Stimulated activated CD4-positive, alpha-beta T cell treated with anti-CD3 and anti-CD28 coated beads, Interleukin-2, amount 100 ng/mL, for 48 hours (primary cell): ENCODE measurements around the gene PTPRK.

Experiments used
- DNase-seq, 2 donors: peaks; one replicate each; pipeline ENCODE4 v3.0.0-alpha.2; 2020

Gene PTPRK

GRCh38 chr6:128172752-128173682 is 347.4 kb downstream of the PTPRK start:
- DNase-seq, result no peak

GRCh38 chr6:128172081-128172480 is 348.3 kb downstream of the PTPRK start:
- no peak for DNase-seq

- DNase-seq, result no peak
Measured at GRCh38 chr6:128171182-128171581, 349.2 kb downstream of the PTPRK start.

GRCh38 chr6:128168244-128168643 is 352.2 kb downstream of the PTPRK start:
- no peak for DNase-seq

- no peak for DNase-seq
Measured at GRCh38 chr6:128167552-128167951, 352.8 kb downstream of the PTPRK start.

- DNase-seq, result no peak
Measured at GRCh38 chr6:128164254-128164653, 356.1 kb downstream of the PTPRK start.

GRCh38 chr6:128162423-128162822 is 358.0 kb downstream of the PTPRK start:
- DNase-seq, result no peak

- no peak for DNase-seq
Measured at GRCh38 chr6:128161839-128162238, 358.6 kb downstream of the PTPRK start.

- no peak for DNase-seq
Measured at GRCh38 chr6:128161263-128161662, 359.1 kb downstream of the PTPRK start.

GRCh38 chr6:128158496-128158895 is 361.9 kb downstream of the PTPRK start:
- DNase-seq, result no peak

GRCh38 chr6:128156321-128157111 is 363.9 kb downstream of the PTPRK start:
- no peak for DNase-seq

GRCh38 chr6:128155826-128156225 is 364.6 kb downstream of the PTPRK start:
- no peak for DNase-seq

GRCh38 chr6:128152551-128152950 is 367.8 kb downstream of the PTPRK start:
- no peak for DNase-seq

GRCh38 chr6:128150376-128150775 is 370.0 kb downstream of the PTPRK start:
- DNase-seq, result no peak

GRCh38 chr6:128149796-128150195 is 370.6 kb downstream of the PTPRK start:
- no peak for DNase-seq

GRCh38 chr6:128144320-128144719 is 376.1 kb downstream of the PTPRK start:
- DNase-seq, result no peak

GRCh38 chr6:128141932-128142331 is 378.5 kb downstream of the PTPRK start:
- no peak for DNase-seq

- DNase-seq, result no peak
Measured at GRCh38 chr6:128139519-128139918, 380.9 kb downstream of the PTPRK start.

- no peak for DNase-seq
Measured at GRCh38 chr6:128138694-128139093, 381.7 kb downstream of the PTPRK start.

- no peak for DNase-seq
Measured at GRCh38 chr6:128135325-128135724, 385.1 kb downstream of the PTPRK start.

- DNase-seq, result no peak
Measured at GRCh38 chr6:128131566-128131965, 388.8 kb downstream of the PTPRK start.

- no peak for DNase-seq
Measured at GRCh38 chr6:128131036-128131435, 389.4 kb downstream of the PTPRK start.

GRCh38 chr6:128129679-128130078 is 390.7 kb downstream of the PTPRK start:
- DNase-seq, result no peak

- no peak for DNase-seq
Measured at GRCh38 chr6:128127650-128128049, 392.7 kb downstream of the PTPRK start.
